ENCODE data around the gene WNK1.
A peak's percentile ranks its signal among the peaks of the same experiment; 100 is the strongest.
"Not testable (repeated sequence)": the region's sequence is repeated elsewhere in the genome, so short reads cannot be mapped to it uniquely, and the experiment has no call there.

The WNK1 gene

GRCh38 chr12:751999-752694, at the start of gene WNK1:
TSS of gene WNK1 (plus strand) at chr12:752579. CDS start at chr12:753566, 987 bp downstream.
- peak; percentile 100 for DNase-seq (ENCODE audit: low spot score)

- no peak for DNase-seq (ENCODE audit: low spot score)
Observed at GRCh38 chr12:704516-705242, 47.7 kb upstream of the WNK1 start.

DNA sequence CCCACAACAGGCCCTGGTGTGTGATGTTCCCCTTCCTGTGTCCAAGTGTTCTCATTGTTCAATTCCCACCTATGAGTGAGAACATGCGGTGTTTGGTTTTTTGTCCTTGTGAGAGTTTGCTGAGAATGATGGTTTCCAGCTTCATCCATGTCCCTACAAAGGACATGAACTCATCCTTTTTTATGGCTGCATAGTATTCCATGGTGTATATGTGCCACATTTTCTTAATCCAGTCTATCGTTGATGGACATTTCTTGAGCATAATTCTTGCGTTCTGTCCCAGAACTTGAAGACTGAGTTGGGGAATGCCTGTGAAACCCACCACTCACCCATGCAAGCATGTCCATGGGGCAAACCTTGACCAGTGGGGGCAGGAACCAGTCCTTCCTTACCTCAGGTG, 44.3 kb upstream of the WNK1 start:
- DNase-seq (ENCODE audit: low spot score) = not testable (repeated sequence)

DNA sequence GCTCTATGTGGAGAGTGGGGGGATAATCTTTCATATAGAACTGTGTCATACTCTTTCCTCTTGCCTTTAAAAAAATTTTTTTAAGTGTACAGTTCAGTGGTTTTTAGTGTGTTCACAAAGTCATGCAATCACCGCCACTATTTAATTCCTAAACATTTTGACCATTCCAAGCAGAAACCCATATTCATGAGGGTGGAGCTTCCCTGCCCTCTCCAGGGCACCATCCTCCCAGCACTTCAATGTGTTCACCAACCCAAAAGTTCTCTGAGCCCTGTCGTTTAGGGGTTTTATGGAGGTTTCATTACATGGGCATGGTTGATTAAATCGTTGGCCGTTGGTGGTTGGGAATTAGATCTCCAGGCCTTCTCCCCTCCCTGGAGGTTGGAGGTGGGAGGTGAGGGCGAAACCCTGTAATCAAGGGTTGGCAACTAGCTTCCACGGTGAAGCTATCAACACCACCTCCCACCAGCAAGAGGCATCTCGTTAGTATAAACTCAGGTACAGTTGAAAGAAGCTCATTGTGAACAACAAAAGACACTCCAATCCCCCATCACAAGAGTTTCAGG, 42.8 kb upstream of the WNK1 start:
- no peak for DNase-seq (ENCODE audit: low spot score)

DNA sequence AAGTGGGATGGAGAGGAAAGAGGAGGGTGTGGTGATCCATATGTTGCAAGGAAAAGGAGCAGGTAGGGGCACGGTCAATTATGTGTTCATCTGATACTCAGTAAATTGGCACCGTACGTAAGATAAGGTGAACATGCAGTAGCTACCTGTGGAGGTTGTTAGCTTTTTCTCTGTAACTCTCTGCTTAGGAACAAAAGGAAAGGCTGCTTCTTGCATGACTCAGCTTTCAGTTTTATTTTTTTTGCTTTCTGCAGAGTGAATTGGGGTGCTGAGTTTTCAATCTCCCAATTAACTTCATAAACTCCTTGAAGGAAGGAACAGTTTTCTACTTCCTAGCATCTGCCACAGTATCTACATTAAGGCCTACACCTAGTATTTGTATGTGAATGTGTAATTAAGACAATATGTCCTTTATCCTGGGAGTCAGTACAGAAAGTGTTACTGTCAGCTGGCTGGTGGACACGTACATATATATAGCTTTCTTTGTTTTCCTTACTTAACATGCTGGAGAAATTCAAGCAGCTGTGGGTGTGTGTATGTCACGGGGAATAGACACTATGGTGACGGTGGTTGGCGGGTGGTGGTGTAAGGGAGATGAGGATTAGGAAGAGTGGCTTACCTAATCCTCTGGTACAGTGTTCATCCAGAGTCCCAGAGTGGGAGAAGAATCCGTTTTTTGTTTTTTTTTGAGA, 40.1 kb upstream of the WNK1 start:
- DNase-seq (ENCODE audit: low spot score) = no peak

GRCh38 chr12:713281-713875, 39.0 kb upstream of the WNK1 start:
- no peak for DNase-seq (ENCODE audit: low spot score)

- no peak for DNase-seq (ENCODE audit: low spot score)
Observed at GRCh38 chr12:716506-716905, 35.9 kb upstream of the WNK1 start.

DNA sequence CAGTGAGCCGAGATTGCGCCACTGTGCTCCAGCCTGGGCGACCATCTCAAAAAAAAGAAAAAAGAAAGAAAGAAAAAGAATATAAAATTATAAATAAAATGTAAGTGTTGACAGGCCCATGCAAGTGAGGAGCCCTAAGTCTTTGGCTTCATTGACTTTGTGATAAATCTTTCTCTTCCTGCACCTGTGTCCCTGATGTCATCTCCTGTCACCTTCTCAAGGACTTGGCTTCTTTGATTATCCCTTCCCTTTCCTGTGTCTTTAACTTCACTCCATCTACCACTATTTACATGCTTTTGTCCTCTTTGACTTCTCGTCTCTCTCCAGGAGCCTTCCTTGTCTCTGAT, 33.6 kb upstream of the WNK1 start:
- no peak for DNase-seq (ENCODE audit: low spot score)

DNA sequence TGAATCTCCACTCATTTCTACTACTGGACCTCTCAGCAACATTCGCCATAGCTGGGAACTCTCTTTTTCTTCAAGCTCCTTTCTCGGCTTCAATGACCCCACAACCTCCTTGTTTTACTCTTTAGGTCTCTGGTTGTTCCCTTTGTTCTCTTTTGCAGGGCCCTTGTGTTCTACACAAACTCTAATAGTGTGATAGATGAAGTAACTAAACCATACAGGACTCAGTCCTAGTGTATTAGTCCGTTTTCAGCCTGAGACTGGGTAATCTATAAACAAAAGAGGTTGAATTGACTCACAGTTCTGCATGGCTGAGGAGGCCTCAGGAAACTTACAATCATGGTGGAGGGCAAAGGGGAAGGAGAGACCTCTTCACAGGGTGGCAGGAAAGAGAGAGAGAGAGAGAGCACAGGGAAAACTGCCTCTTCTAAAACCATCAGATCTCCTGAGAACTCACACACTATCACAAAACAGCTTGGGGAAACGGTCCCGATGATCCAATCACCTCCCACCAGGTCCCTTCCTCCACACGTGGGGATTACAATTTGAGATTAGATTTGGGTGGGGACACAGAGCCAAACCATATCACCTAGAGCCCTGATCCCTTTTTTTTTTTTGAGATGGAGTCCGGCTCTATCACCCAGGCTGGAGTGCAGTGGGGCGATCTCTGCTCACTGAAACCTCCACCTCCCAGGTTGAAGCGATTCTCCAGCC, 32.0 kb upstream of the WNK1 start:
- DNase-seq (ENCODE audit: low spot score) = no peak

DNA sequence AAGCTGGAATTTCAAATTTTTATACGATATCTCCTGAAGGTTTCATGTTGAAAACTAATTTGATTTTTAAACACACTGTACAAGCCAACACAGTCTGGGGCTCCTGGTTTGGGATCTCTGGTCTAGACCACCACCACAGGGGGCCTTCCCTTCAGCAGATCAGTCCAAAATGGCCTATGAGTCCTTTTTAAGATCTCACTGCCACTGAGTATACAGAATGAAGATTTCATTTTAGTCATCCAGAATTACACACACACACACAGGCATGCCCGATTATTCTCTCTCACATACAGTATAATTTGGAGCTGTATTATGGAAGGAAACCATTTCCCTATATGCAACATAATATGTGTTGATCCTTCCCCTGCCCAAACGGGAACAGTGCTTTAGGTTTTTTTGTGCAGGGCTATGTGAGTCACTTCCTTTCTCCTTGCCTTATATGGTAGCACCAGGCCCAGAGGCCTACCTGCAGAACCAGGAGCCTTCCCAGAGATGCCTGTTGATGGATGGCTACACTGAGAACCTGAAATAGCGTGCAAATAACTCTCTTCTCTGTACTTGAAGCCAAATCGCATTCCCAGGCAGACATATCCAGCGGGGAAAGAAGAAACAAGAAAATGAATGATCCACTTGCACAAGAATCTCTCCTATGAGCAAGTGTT, 28.1 kb upstream of the WNK1 start:
- no peak for DNase-seq (ENCODE audit: low spot score)

- no peak for DNase-seq (ENCODE audit: low spot score)
Observed at GRCh38 chr12:725076-725475, 27.3 kb upstream of the WNK1 start.

GRCh38 chr12:726281-727140, 25.9 kb upstream of the WNK1 start:
- peak; percentile 31 for DNase-seq (ENCODE audit: low spot score)

DNA sequence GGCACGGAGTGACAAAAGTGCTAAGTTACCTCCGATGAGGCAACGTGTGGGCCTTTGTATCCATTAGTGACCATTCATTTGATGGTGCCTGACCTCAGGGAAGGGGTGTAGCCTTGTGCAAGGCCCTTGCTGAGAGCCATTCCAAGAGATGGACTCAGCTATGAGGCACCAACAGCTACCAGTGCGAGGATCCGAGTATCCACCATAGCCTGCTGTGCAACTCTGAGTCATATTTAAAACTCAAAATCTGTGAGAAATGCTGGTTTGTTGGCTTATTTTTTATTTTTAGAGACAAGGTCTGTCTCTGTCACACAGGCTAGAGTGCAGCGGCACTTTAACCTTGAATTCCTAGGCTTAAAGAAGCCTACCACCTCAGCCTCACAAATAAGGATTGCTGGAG, 25.1 kb upstream of the WNK1 start:
- peak; percentile 46 for DNase-seq (ENCODE audit: low spot score)

- no peak for DNase-seq (ENCODE audit: low spot score)
Observed at GRCh38 chr12:728781-729180, 23.6 kb upstream of the WNK1 start.

GRCh38 chr12:729221-729620, 23.2 kb upstream of the WNK1 start:
- DNase-seq (ENCODE audit: low spot score) = no peak

DNA sequence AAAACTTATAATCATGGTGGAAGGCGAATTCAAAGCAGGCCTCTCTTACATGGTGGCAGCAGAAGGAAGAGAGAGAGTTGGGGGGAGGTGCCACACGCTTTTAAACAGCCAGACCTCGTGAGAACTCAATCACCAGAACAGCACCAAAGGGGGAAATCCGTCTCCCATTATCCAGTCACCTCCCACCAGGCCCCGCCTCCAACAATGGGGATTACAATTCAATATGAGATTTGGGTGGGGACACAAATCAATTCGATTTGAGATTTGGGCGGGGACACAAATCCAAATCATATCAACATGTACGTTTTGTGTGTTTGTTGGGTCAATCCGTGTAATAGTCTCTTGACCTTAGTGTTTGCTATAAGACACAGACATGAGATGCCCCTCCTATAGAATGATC, 21.8 kb upstream of the WNK1 start:
- no peak for DNase-seq (ENCODE audit: low spot score)

GRCh38 chr12:737122-737739, 15.1 kb upstream of the WNK1 start:
- DNase-seq (ENCODE audit: low spot score) = no peak

GRCh38 chr12:738712-739111, 13.7 kb upstream of the WNK1 start:
- no peak for DNase-seq (ENCODE audit: low spot score)

- DNase-seq (ENCODE audit: low spot score) = no peak
Observed at GRCh38 chr12:739349-739748, 13.0 kb upstream of the WNK1 start.

DNA sequence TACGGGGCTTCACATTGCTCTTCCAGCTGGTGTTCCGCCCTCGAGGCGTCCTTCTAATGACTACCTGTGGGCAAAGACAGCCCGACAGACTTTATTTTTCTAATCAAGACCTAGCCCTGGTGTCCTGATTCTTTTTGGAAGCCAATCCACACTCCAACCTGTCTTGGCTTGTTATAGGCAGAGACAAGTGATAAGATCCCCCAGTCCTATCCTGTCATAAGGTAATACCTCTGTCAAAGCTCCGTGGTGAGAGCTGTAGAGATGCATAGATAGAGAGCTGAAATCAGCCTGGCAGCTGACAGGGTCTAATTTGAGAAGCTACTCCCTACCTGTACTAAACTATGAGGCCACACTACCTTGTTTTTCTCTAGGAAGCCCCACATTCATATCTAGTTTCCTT, 11.5 kb upstream of the WNK1 start:
- DNase-seq (ENCODE audit: low spot score) = no peak

Measured in AG08395 (cell line).